Activated CD4-positive, alpha-beta T cell treated with anti-CD3 and anti-CD28 coated beads, Interleukin-2, amount 50 U/mL, for 24 hours (primary cell): Measurements from ENCODE around the gene RSPO4.

Source experiments
- DNase-seq, 2 donors: peaks; one replicate each; pipeline ENCODE4 v3.0.0-alpha.2; 2020; ENCODE audit warnings: low read depth in 1 of 2, low spot score in 1 of 2

RSPO4 gene

GRCh38 chr20:910870-911770 lies 91.0 kb downstream of the RSPO4 start:
- no peak for DNase-seq

- no peak for DNase-seq
Observed at GRCh38 chr20:910132-910869, 91.8 kb downstream of the RSPO4 start.

GRCh38 chr20:909641-910040 lies 92.5 kb downstream of the RSPO4 start:
- DNase-seq, result no peak
